Left ventricle myocardium inferior (tissue), 1 donor: ENCODE results near the gene RAD51B. TPM values are rescaled to one million over a fixed set of nuclear protein-coding genes. Genes with fewer than 3 reads are reported as not detected.

ENCODE experiments used
- DNase-seq: peaks from one replicate; pipeline ENCODE4 v3.0.0-alpha.2; 2020
- H3K27ac ChIP-seq: fragments of 200-600 bp; replicated peaks from 2 replicates; pipeline ENCODE4 v1.8.0; 2021
- H3K27me3 ChIP-seq: fragments of 200-600 bp; 2 replicates; pipeline ENCODE4 v1.8.0; 2021; ENCODE audit warnings: low read depth
- H3K36me3 ChIP-seq: fragments of 200-600 bp; 2 replicates; pipeline ENCODE4 v1.8.0; 2021
- H3K4me1 ChIP-seq: fragments of 200-600 bp; 2 replicates; pipeline ENCODE4 v1.8.0; 2021
- H3K4me3 ChIP-seq: fragments of 200-600 bp; 2 replicates; pipeline ENCODE4 v1.8.0; 2021; ENCODE audit warnings: mild to moderate bottlenecking, moderate library complexity
- H3K9me3 ChIP-seq: fragments of 200-600 bp; replicated peaks from 2 replicates; pipeline ENCODE4 v1.8.0; 2021
- intact Hi-C: fragments of 100-400 bp; cut with micrococcal nuclease; formaldehyde crosslinking; loops from one replicate; pipeline ENCODE4 v1.11.0; 2022
- total RNA-seq: library from RNA; stranded (reverse); fragmentation: NEBNext Ultra II Directional; extraction: Animal tissue kit (Norgen Biotek cat#: 25700); gene quantifications from one replicate; pipeline ENCODE4 v1.2.1, GENCODE V29; 2021
- TF ChIP-seq, protein P1 (sequence below): fragments of 200-600 bp; IDR thresholded peaks from 2 replicates; pipeline ENCODE4 v1.8.0; 2021; ENCODE audit warnings: antibody characterized with exemption, mild to moderate bottlenecking, borderline replicate concordance
- donor health status: DM: no; HTN: yes; CAD: no; lungs with severe emphysema.

The RAD51B gene
- total RNA-seq, 1 donor from 2014 or later: 2.4 TPM

DNA sequence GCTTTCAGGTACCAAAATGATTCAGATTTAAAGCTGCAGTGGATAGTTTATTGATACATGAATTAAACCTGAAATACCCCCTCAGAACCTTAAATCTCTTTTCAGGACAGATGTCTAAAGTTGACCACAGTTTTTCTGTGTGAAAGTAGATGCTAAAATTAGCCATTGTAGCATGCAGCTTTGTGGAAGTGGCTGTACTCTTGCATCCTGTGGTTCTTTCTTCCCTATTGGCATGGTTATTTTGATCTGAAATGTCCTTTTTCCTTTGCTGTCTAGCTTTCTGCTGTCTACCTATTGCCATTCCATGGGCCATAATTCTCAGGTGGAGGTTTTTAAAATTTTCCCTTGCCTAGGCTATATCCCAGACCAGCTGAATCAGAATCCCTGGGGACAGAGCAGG is 517.7 kb downstream of the RAD51B start:
- Histone ChIP-seq H3K36me3 (no peaks in the 10 kb centered on the region), H3K27me3 (no peaks in the 10 kb centered on the region), H3K4me1 (peaks cover 12% of the 10 kb centered on the region), H3K4me3 (no peak overlapping the region), H3K27ac (no peak overlapping the region), H3K9me3 (no peaks in the 10 kb centered on the region)
- TF ChIP-seq, protein P1, sequence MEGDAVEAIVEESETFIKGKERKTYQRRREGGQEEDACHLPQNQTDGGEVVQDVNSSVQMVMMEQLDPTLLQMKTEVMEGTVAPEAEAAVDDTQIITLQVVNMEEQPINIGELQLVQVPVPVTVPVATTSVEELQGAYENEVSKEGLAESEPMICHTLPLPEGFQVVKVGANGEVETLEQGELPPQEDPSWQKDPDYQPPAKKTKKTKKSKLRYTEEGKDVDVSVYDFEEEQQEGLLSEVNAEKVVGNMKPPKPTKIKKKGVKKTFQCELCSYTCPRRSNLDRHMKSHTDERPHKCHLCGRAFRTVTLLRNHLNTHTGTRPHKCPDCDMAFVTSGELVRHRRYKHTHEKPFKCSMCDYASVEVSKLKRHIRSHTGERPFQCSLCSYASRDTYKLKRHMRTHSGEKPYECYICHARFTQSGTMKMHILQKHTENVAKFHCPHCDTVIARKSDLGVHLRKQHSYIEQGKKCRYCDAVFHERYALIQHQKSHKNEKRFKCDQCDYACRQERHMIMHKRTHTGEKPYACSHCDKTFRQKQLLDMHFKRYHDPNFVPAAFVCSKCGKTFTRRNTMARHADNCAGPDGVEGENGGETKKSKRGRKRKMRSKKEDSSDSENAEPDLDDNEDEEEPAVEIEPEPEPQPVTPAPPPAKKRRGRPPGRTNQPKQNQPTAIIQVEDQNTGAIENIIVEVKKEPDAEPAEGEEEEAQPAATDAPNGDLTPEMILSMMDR: no peak
- no peak for DNase-seq
- intact Hi-C loops: no loop called here

DNA sequence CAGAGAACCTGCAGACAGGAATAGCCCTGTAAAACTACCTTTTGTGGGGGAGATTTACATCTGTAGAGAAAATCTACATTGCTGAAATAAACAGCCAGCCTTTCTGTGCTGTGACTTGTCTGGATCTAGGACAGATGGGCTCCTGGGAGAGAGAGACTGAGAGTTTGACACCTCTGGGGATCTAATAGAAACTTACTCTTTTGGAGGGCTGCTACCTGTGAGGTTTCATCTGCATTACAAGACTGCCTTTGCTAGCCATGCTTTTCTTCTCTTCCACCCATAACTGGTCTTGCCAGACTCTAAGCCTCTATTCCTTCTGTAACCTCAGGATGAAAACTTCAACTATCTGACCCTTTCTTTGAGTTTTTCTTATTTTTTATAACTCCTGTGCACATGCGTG is 520.7 kb downstream of the RAD51B start:
- no peak for DNase-seq
- TF ChIP-seq, protein P1: no peak
- Histone ChIP-seq H3K36me3 (no peaks in the 10 kb centered on the region), H3K27me3 (no peaks in the 10 kb centered on the region), H3K4me1 (peaks cover 10% of the 10 kb centered on the region), H3K27ac (no peak overlapping the region), H3K4me3 (no peak overlapping the region), H3K9me3 (no peaks in the 10 kb centered on the region)
- intact Hi-C loops: no loop called here

DNA sequence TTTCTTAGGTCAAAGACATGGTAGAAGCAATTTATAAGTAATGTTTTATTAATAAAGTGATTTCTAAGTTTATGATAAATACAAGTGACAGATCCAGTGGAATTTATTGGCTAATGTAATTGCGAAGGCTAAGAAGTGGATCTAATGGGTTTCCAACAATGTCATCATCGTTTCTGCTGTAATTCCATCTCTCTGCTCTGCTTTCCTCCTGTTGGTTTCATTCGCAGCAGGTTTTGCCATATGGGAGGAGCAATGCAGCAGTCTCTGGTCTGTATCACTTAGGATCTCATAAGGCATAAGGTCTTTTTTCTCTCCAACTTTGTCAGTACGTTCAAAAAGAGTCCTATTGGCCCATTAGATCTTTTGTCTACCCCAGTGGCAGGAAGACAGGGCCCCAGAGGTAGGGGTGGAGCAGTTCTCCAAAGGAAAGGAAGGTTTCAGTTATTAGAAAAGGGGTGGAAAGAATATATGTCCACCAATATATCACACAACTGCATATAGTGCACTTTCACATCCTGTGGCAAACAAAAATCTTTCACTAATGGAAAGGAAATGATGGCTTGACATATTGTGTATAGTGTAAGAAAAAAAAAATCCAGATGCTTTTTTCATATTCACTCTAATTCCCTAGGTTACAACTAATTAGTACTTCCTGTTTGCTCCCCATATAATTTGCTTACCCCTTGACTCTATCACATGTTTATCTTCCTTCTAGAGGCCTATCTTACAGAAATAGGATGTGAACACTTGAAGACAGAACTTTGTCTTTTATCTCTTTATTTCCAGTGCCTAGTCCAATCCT is 522.0 kb downstream of the RAD51B start:
- intact Hi-C loops: no loop called here
- TF ChIP-seq, protein P1: no peak
- no peak overlapping the region for H3K4me3 ChIP-seq
- no peaks in the 10 kb centered on the region for H3K9me3 ChIP-seq
- H3K27ac ChIP-seq: no peak overlapping the region
- DNase-seq: no peak
- no peaks in the 10 kb centered on the region for H3K27me3 ChIP-seq
- H3K4me1 ChIP-seq: peaks cover 10% of the 10 kb centered on the region
- H3K36me3 ChIP-seq: no peaks in the 10 kb centered on the region

DNA sequence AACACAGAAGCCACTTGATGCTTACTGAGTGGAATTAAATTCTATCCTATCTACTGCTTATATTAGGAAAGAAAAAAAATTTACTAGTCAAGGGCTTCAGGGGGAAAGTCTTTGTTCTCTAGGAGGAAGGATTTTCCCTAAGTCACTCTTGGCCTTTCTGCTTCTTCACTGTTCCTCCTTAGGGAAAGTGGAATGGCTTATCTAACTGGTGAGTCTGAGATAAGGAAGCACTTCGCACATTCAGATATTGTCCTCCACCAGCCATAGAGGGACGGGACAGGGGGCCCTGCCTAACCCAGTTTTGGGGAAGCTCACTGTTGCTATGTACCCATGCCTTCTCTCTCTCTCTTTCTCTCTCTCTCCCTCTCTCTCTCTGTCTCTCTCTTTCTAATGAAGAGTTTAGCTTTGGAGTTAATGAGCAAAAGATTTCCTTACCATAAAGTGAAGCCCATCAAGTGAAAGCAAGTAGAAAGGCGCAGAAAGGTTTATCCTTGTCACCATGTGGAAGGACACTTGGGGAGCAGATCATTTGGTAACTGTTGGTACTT is 522.7 kb downstream of the RAD51B start:
- intact Hi-C loops: no loop called here
- no peak overlapping the region for H3K4me3 ChIP-seq
- H3K4me1 ChIP-seq: peaks cover 10% of the 10 kb centered on the region
- H3K9me3 ChIP-seq: no peaks in the 10 kb centered on the region
- TF ChIP-seq, protein P1: no peak
- no peak for DNase-seq
- H3K36me3 ChIP-seq: no peaks in the 10 kb centered on the region
- H3K27ac ChIP-seq: no peak overlapping the region
- H3K27me3 ChIP-seq: no peaks in the 10 kb centered on the region

DNA sequence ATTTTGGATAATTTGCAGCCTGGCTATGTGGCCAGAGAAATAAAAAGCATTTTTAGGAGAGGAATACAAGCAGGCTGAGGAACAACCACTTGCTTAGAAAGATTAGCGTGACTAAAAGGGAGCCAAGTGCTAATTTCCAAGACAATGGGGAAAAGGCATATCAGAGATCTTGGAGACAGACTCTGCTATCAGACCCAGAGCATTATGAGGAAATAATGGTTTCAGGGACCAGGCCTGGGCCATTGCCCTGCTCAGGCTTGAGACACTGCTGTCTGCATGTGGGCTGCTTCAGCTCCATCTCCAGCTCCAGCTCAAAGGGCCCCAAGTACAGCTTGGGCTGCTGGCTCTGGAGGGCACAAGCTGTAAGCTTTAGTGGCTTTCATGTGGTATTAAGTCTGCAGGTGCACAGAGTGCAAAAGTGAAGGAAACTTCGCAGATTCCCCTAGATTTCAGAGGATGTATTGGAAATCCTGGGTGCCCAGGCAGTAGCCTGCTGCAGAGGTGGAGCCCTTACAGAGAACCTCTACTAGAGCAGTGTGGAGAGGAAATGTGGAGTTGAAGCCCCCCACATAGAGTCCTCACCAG is 524.0 kb downstream of the RAD51B start:
- Histone ChIP-seq H3K9me3 (no peaks in the 10 kb centered on the region), H3K27ac (no peak overlapping the region), H3K4me3 (no peak overlapping the region), H3K36me3 (no peaks in the 10 kb centered on the region), H3K27me3 (no peaks in the 10 kb centered on the region), H3K4me1 (peaks cover 6% of the 10 kb centered on the region)
- intact Hi-C loops: no loop called here
- DNase-seq: no peak
- TF ChIP-seq, protein P1: no peak
